GM23338 (cell line): ENCODE measurements around the gene GRIA3. TPM values are rescaled to one million over a fixed set of nuclear protein-coding genes. Genes with fewer than 3 reads are reported as not detected.

Source experiments
- ATAC-seq: fragments of 200-7000 bp; cut with Tn5 transposase; 3 replicates; pipeline ENCODE4 v1.9.1; 2020
- DNase-seq: peaks from one replicate; pipeline ENCODE4 v3.0.0-alpha.2; 2015; ENCODE audit warnings: low spot score
- H2AFZ ChIP-seq: fragments of 200-600 bp; sonication (generic); 2 replicates; pipeline ENCODE4 v1.8.0; 2016; ENCODE audit warnings: antibody characterized with exemption, mild to moderate bottlenecking, moderate library complexity
- H3F3A ChIP-seq: fragments of 200-600 bp; sonication (generic); replicated peaks from 2 replicates; pipeline ENCODE4 v1.8.0; 2017; ENCODE audit warnings: antibody characterized with exemption, mixed run types, low read depth
- H3K27ac ChIP-seq: fragments of 200-600 bp; sonication (generic); 2 replicates; pipeline ENCODE4 v1.6.1; 2016; ENCODE audit warnings: low read depth
- H3K27me3 ChIP-seq: fragments of 200-600 bp; sonication (generic); 2 replicates; pipeline ENCODE4 v1.8.0; 2016; ENCODE audit warnings: mild to moderate bottlenecking, mixed run types, moderate library complexity; ENCODE audit not compliant: insufficient read depth
- H3K36me3 ChIP-seq: fragments of 200-600 bp; sonication (generic); 2 replicates; pipeline ENCODE4 v1.8.0; 2016; ENCODE audit warnings: mild to moderate bottlenecking; ENCODE audit not compliant: insufficient read depth
- H3K4me1 ChIP-seq: fragments of 200-600 bp; sonication (generic); 2 replicates; pipeline ENCODE4 v1.8.0; 2016; ENCODE audit warnings: mild to moderate bottlenecking, moderate library complexity; ENCODE audit not compliant: insufficient read depth
- H3K4me2 ChIP-seq: fragments of 200-600 bp; sonication (generic); 2 replicates; pipeline ENCODE4 v1.7.1; 2017; ENCODE audit warnings: mixed run types
- H3K4me3 ChIP-seq: fragments of 200-600 bp; sonication (generic); 2 replicates; pipeline ENCODE4 v1.6.1; 2016; ENCODE audit warnings: mixed run types
- H3K79me2 ChIP-seq: fragments of 200-600 bp; sonication (generic); replicated peaks from 2 replicates; pipeline ENCODE4 v1.8.0; 2017; ENCODE audit warnings: mild to moderate bottlenecking; ENCODE audit not compliant: insufficient read depth
- H3K9me2 ChIP-seq: fragments of 200-600 bp; sonication (generic); 2 replicates; pipeline ENCODE4 v1.8.0; 2017; ENCODE audit not compliant: insufficient read depth
- H4K20me1 ChIP-seq: fragments of 200-600 bp; sonication (generic); replicated peaks from 2 replicates; pipeline ENCODE4 v1.8.0; 2017; ENCODE audit warnings: mild to moderate bottlenecking; ENCODE audit not compliant: insufficient read depth
- H3K27ac Mint-ChIP-seq: 2 replicates; pipeline ENCODE4 v1.8.0; 2020; ENCODE audit warnings: inconsistent platforms, mild to moderate bottlenecking, moderate library complexity, mixed read lengths
- H3K27me3 Mint-ChIP-seq: 3 replicates; pipeline ENCODE4 v1.8.0; 2022; ENCODE audit warnings: low read depth, mild to moderate bottlenecking, moderate library complexity, mixed read lengths, inconsistent platforms; ENCODE audit not compliant: insufficient read depth, poor library complexity
- H3K36me3 Mint-ChIP-seq: 3 replicates; pipeline ENCODE4 v1.8.0; 2021; ENCODE audit warnings: low read depth, mild to moderate bottlenecking, inconsistent platforms, moderate library complexity, mixed read lengths
- H3K4me1 Mint-ChIP-seq: 3 replicates; pipeline ENCODE4 v1.8.0; 2020; ENCODE audit warnings: mild to moderate bottlenecking, inconsistent platforms, mixed read lengths
- H3K4me3 Mint-ChIP-seq: 3 replicates; pipeline ENCODE4 v1.8.0; 2021; ENCODE audit warnings: moderate library complexity, mild to moderate bottlenecking, inconsistent platforms, mixed read lengths
- H3K9me3 Mint-ChIP-seq: 3 replicates; pipeline ENCODE4 v1.8.0; 2020; ENCODE audit warnings: moderate library complexity, mild to moderate bottlenecking, inconsistent platforms, mixed read lengths
- CREB1 ChIP-seq: fragments of 250-450 bp; sonication (Bioruptor Pico); IDR thresholded peaks from 2 replicates; pipeline ENCODE4 v1.5.0; 2020; ENCODE audit warnings: low read depth, mild to moderate bottlenecking, moderate library complexity
- EZH2 ChIP-seq: fragments of 200-600 bp; sonication (generic); IDR thresholded peaks from one replicate; pipeline ENCODE4 v1.8.0; 2017; ENCODE audit warnings: antibody characterized with exemption, mild to moderate bottlenecking, low read depth; ENCODE audit not compliant: unreplicated experiment
- EZH2phosphoT487 ChIP-seq: fragments of 200-600 bp; sonication (generic); IDR thresholded peaks from one replicate; pipeline ENCODE4 v1.8.1; 2018; ENCODE audit warnings: antibody characterized with exemption; ENCODE audit not compliant: unreplicated experiment
- JUNB ChIP-seq: IDR thresholded peaks from one replicate; pipeline ENCODE4 v1.6.1; 2016; ENCODE audit warnings: antibody characterized with exemption; ENCODE audit not compliant: unreplicated experiment
- POLR2AphosphoS5 ChIP-seq: IDR thresholded peaks from 2 replicates; pipeline ENCODE4 v1.6.1; 2016; ENCODE audit warnings: antibody characterized with exemption, low read depth
- STAT1 ChIP-seq: IDR thresholded peaks from one replicate; pipeline ENCODE4 v1.6.1; 2016; ENCODE audit warnings: antibody characterized with exemption; ENCODE audit not compliant: unreplicated experiment
- polyA plus RNA-seq: library from polyadenylated mRNA; unstranded; fragments of >200 nt; fragmentation: Nextera tagmentation; extraction: Ambion mirVana; gene quantifications from 2 replicates; pipeline ENCODE4 v1.2.1, GENCODE V29; 2016
- total RNA-seq: library from RNA; depleted of rRNA; stranded (reverse); fragments of >200 nt; shearing (Covaris generic); gene quantifications from 2 replicates; pipeline ENCODE4 v1.2.3, GENCODE V29; 2014
- TF ChIP-seq, protein P1 (sequence below): fragments of 250-450 bp; sonication (Bioruptor Pico); IDR thresholded peaks from 2 replicates; pipeline ENCODE4 v1.5.0; 2020; ENCODE audit warnings: mild to moderate bottlenecking, moderate library complexity
- TF ChIP-seq, protein P2 (sequence below): IDR thresholded peaks from one replicate; pipeline ENCODE4 v1.6.1; 2018; ENCODE audit warnings: antibody characterized with exemption; ENCODE audit not compliant: unreplicated experiment

Gene GRIA3
- total and polyA plus RNA-seq, 2 experiments from 2014 or later: 2.7 to 5.6 TPM

DNA sequence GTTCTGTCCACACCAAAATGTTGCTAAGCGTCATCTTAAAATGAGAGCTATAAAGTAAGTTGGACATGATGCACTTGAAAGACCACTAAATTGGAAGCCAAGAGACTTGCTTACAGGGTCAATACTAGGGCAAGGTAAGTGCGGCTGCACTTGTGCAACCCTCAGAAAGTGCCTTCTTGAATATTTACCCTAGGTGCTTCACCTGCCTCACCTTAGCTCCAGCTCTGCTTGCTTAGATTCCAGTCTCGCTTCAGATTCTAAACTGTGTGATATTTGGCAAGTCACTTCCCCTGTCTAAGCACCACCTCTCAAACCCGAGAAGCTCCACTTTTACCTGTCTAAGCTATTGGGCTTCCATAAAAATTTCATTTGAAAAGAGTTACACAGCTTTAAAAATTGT, 136.5 kb downstream of the GRIA3 start (continued):
- TF ChIP-seq, protein P1, sequence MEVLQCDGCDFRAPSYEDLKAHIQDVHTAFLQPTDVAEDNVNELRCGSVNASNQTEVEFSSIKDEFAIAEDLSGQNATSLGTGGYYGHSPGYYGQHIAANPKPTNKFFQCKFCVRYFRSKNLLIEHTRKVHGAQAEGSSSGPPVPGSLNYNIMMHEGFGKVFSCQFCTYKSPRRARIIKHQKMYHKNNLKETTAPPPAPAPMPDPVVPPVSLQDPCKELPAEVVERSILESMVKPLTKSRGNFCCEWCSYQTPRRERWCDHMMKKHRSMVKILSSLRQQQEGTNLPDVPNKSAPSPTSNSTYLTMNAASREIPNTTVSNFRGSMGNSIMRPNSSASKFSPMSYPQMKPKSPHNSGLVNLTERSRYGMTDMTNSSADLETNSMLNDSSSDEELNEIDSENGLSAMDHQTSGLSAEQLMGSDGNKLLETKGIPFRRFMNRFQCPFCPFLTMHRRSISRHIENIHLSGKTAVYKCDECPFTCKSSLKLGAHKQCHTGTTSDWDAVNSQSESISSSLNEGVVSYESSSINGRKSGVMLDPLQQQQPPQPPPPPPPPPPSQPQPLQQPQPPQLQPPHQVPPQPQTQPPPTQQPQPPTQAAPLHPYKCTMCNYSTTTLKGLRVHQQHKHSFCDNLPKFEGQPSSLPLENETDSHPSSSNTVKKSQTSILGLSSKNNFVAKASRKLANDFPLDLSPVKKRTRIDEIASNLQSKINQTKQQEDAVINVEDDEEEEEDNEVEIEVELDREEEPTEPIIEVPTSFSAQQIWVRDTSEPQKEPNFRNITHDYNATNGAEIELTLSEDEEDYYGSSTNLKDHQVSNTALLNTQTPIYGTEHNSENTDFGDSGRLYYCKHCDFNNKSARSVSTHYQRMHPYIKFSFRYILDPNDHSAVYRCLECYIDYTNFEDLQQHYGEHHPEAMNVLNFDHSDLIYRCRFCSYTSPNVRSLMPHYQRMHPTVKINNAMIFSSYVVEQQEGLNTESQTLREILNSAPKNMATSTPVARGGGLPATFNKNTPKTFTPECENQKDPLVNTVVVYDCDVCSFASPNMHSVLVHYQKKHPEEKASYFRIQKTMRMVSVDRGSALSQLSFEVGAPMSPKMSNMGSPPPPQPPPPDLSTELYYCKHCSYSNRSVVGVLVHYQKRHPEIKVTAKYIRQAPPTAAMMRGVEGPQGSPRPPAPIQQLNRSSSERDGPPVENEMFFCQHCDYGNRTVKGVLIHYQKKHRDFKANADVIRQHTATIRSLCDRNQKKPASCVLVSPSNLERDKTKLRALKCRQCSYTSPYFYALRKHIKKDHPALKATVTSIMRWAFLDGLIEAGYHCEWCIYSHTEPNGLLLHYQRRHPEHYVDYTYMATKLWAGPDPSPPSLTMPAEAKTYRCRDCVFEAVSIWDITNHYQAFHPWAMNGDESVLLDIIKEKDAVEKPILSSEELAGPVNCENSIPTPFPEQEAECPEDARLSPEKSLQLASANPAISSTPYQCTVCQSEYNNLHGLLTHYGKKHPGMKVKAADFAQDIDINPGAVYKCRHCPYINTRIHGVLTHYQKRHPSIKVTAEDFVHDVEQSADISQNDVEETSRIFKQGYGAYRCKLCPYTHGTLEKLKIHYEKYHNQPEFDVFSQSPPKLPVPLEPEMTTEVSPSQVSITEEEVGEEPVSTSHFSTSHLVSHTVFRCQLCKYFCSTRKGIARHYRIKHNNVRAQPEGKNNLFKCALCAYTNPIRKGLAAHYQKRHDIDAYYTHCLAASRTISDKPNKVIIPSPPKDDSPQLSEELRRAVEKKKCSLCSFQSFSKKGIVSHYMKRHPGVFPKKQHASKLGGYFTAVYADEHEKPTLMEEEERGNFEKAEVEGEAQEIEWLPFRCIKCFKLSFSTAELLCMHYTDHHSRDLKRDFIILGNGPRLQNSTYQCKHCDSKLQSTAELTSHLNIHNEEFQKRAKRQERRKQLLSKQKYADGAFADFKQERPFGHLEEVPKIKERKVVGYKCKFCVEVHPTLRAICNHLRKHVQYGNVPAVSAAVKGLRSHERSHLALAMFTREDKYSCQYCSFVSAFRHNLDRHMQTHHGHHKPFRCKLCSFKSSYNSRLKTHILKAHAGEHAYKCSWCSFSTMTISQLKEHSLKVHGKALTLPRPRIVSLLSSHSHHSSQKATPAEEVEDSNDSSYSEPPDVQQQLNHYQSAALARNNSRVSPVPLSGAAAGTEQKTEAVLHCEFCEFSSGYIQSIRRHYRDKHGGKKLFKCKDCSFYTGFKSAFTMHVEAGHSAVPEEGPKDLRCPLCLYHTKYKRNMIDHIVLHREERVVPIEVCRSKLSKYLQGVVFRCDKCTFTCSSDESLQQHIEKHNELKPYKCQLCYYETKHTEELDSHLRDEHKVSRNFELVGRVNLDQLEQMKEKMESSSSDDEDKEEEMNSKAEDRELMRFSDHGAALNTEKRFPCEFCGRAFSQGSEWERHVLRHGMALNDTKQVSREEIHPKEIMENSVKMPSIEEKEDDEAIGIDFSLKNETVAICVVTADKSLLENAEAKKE (CRISPR knock-in tag): no peak
- TF ChIP-seq, protein P2, sequence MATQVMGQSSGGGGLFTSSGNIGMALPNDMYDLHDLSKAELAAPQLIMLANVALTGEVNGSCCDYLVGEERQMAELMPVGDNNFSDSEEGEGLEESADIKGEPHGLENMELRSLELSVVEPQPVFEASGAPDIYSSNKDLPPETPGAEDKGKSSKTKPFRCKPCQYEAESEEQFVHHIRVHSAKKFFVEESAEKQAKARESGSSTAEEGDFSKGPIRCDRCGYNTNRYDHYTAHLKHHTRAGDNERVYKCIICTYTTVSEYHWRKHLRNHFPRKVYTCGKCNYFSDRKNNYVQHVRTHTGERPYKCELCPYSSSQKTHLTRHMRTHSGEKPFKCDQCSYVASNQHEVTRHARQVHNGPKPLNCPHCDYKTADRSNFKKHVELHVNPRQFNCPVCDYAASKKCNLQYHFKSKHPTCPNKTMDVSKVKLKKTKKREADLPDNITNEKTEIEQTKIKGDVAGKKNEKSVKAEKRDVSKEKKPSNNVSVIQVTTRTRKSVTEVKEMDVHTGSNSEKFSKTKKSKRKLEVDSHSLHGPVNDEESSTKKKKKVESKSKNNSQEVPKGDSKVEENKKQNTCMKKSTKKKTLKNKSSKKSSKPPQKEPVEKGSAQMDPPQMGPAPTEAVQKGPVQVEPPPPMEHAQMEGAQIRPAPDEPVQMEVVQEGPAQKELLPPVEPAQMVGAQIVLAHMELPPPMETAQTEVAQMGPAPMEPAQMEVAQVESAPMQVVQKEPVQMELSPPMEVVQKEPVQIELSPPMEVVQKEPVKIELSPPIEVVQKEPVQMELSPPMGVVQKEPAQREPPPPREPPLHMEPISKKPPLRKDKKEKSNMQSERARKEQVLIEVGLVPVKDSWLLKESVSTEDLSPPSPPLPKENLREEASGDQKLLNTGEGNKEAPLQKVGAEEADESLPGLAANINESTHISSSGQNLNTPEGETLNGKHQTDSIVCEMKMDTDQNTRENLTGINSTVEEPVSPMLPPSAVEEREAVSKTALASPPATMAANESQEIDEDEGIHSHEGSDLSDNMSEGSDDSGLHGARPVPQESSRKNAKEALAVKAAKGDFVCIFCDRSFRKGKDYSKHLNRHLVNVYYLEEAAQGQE: no peak
- no peak for TF ChIP-seq POLR2AphosphoS5
- TF ChIP-seq JUNB: no peak
- TF ChIP-seq EZH2: no peak
- no peak for TF ChIP-seq CREB1

DNA sequence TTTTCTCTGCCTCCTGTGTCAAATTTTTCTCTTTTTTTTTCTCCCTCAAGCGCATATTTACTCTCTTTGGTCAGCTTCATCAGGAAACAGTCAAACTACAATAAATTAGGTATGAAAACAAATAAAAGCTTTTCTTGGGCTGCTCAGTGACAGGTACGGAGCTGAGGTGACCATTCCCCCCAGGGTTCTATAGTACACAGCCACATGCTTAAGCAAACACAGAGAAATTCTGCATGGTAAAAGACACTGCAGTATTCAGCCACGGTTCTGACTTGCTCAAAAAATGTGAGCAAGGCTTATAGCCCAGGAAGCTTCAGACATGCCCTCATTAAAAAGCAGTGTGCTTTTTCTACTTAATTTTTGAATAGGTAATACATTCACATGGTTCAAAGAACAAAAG, 138.5 kb downstream of the GRIA3 start:
- Histone ChIP-seq H3K4me2 (no peak overlapping the region), H3K79me2 (no peaks in the 10 kb centered on the region), H3K36me3 (no peaks in the 10 kb centered on the region), H3F3A (no peaks in the 10 kb centered on the region), H4K20me1 (no peaks in the 10 kb centered on the region), H3K27me3 (no peaks in the 10 kb centered on the region), H3K4me3 (no peak overlapping the region), H3K9me2 (no peaks in the 10 kb centered on the region), H3K4me1 (peaks cover 18% of the 10 kb centered on the region), H3K27ac (no peak overlapping the region), H2AFZ (no peak overlapping the region)
- DNase-seq: no peak
- Mint-ChIP-seq H3K4me3 (no peak overlapping the region), H3K36me3 (no peaks in the 10 kb centered on the region), H3K27me3 (no peaks in the 10 kb centered on the region), H3K4me1 (peaks cover 22% of the 10 kb centered on the region), H3K9me3 (no peaks in the 10 kb centered on the region), H3K27ac (no peak overlapping the region)
- 0 out of 3 replicates have a peak, but pooled peaks have one; percentile 27 for ATAC-seq
- TF ChIP-seq STAT1: no peak
- TF ChIP-seq JUNB: no peak
- no peak for TF ChIP-seq EZH2phosphoT487
- no peak for TF ChIP-seq CREB1
